DOHH2 (cell line): ENCODE data around the gene GOLIM4.

Experiments used
- CTCF ChIP-seq: fragments of 200-600 bp; sonication (generic); IDR thresholded peaks from one replicate; pipeline ENCODE4 v1.5.1; 2014; ENCODE audit warnings: antibody characterized with exemption, mild to moderate bottlenecking, low read depth, low read length; ENCODE audit not compliant: poor library complexity, severe bottlenecking
- EZH2phosphoT487 ChIP-seq: fragments of 200-600 bp; sonication (generic); IDR thresholded peaks from 2 replicates; pipeline ENCODE4 v1.6.1; 2017; ENCODE audit warnings: borderline replicate concordance, mild to moderate bottlenecking, antibody characterized with exemption, low read length, moderate library complexity, mixed read lengths

- TF ChIP-seq CTCF (no peak), EZH2phosphoT487 (no peak)
Measured at GRCh38 chr3:167978071-167978470, 117.7 kb downstream of the GOLIM4 start.
